ENCODE measurements around the gene NRXN3. TPM values are rescaled to one million over a fixed set of nuclear protein-coding genes. Genes with fewer than 3 reads are reported as not detected.
A peak's percentile ranks its signal among the peaks of the same experiment; 100 is the strongest.

Gene NRXN3
- total and polyA plus RNA-seq, 2 experiments from 2014 or later, result 0.69 to 1.5 TPM

- TF ChIP-seq CTCF (IDR thresholded peaks at IDR 0.05; ENCODE audit: low read depth, low read length), result no peak
- no peak overlapping the region for H3K4me3 ChIP-seq
- H3K27ac ChIP-seq, result no peak overlapping the region
- no peaks in the 10 kb centered on the region for H3K9me3 ChIP-seq (ENCODE audit: low read depth)
- peak in 1 of 2 donors; percentile 33 for DNase-seq (ENCODE audit: low read depth in 1 of 2, low spot score in 1 of 2)
- H3K4me1 ChIP-seq (ENCODE audit: low read depth), result no peaks in the 10 kb centered on the region
- H3K27me3 ChIP-seq, result no peaks in the 10 kb centered on the region
- no peaks in the 10 kb centered on the region for H3K36me3 ChIP-seq
These were observed 805.6 kb downstream of the NRXN3 start for GRCh38 chr14:78975734-78976133.

- Histone ChIP-seq H3K27me3 (no peaks in the 10 kb centered on the region), H3K36me3 (no peaks in the 10 kb centered on the region), H3K4me1 (ENCODE audit: low read depth) (no peaks in the 10 kb centered on the region), H3K27ac (no peak overlapping the region), H3K4me3 (no peak overlapping the region), H3K9me3 (ENCODE audit: low read depth) (no peaks in the 10 kb centered on the region)
- no peak for TF ChIP-seq CTCF (IDR thresholded peaks at IDR 0.05; ENCODE audit: low read depth, low read length)
- DNase-seq (ENCODE audit: low read depth in 1 of 2, low spot score in 1 of 2), result no peak
These were observed 808.7 kb downstream of the NRXN3 start for GRCh38 chr14:78978896-78979295.

DNA sequence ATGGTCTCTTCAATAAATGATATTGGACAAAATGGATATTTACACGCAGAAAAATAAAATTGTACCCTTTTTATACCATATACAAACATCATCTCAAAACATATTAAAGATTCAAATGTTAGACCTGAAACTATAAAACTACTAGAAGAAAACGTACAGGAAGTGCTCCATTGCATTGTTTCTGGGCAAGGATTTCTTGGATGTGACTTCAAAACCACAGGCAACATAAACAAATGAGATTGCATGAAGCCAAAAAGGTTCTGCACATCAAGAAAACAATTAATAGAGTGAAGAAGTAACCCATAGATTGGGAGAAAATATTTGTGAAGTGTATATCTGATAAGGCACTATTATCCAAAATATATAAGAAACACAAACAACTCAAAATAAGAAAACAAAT lies 812.4 kb downstream of the NRXN3 start:
- H3K36me3 ChIP-seq, result no peaks in the 10 kb centered on the region
- TF ChIP-seq CTCF (IDR thresholded peaks at IDR 0.05; ENCODE audit: low read depth, low read length), result no peak
- H3K27ac ChIP-seq, result no peak overlapping the region
- no peaks in the 10 kb centered on the region for H3K4me1 ChIP-seq (ENCODE audit: low read depth)
- no peak overlapping the region for H3K4me3 ChIP-seq
- H3K9me3 ChIP-seq (ENCODE audit: low read depth), result no peaks in the 10 kb centered on the region
- peak in 1 of 2 donors; percentile 49 for DNase-seq (ENCODE audit: low read depth in 1 of 2, low spot score in 1 of 2)
- peaks cover 8% of the 10 kb centered on the region for H3K27me3 ChIP-seq

DNA sequence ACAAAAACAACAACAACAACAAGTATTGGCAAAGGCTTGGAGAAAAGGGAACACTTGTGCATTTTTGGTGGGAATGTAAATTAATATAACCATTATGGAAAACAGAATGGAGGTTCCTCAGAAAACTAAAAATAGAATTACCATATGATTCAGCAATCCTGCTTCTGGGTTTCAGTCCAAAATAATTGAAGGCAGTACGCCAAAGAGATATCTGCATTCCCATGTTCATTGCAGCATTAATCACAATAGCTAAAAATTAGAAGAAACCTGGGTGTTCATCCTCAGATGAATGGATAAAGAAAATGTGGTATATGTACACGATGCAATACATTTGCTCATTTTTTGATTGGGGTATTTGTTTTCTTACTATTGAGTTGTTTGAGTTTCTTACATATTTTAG lies 813.0 kb downstream of the NRXN3 start:
- no peaks in the 10 kb centered on the region for H3K4me1 ChIP-seq (ENCODE audit: low read depth)
- no peak overlapping the region for H3K4me3 ChIP-seq
- DNase-seq (ENCODE audit: low read depth in 1 of 2, low spot score in 1 of 2), result peak in 1 of 2 donors; percentile 68

DNA sequence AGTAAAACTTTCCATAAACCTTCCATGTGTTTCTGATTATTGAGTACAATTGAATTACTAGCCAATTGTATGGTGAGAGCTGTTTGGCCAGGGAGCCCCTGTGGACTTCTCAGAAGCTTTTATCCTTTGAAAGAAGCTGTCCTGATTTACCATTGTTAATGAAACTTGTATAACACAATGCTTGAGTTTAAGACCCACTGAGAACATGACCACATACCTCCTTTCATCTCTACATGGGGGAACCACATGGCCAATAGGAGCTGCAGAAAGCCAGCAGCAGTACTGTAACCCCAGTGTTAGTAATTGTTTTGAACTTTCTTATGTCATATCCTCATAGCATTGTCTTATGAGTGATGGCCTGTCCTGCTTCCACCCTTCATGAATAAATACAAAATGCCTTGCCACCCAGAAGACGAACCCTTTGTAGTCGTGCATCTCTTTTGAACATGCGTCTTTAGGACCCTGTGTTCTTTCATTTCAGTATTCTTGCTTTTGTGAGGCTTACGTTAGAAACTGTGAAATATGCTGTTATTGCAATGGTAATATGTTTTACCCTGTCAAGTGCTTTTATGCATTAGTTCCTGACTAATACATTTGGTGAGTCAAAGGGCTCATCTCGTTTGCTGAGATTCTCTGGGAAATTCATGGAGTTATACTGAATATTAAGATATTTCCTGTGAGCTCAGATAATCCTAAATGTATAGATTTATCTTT lies 815.7 kb downstream of the NRXN3 start:
- TF ChIP-seq CTCF (IDR thresholded peaks at IDR 0.05; ENCODE audit: low read depth, low read length), result no peak
- Histone ChIP-seq H3K27ac (no peak overlapping the region), H3K4me1 (ENCODE audit: low read depth) (no peaks in the 10 kb centered on the region), H3K4me3 (no peak overlapping the region), H3K36me3 (no peaks in the 10 kb centered on the region), H3K9me3 (ENCODE audit: low read depth) (no peaks in the 10 kb centered on the region), H3K27me3 (peaks cover 10% of the 10 kb centered on the region)
- no peak for DNase-seq (ENCODE audit: low read depth in 1 of 2, low spot score in 1 of 2)

More for the DNA sequence above, 813.0 kb downstream of the NRXN3 start:
- no peaks in the 10 kb centered on the region for H3K9me3 ChIP-seq (ENCODE audit: low read depth)
- H3K36me3 ChIP-seq, result no peaks in the 10 kb centered on the region
- no peak overlapping the region for H3K27ac ChIP-seq
- peaks cover 10% of the 10 kb centered on the region for H3K27me3 ChIP-seq
- no peak for TF ChIP-seq CTCF (IDR thresholded peaks at IDR 0.05; ENCODE audit: low read depth, low read length)

Data from cardiac muscle cell (in vitro differentiated cells and primary cell).